Kidney (tissue), 14 donors: Measurements from ENCODE around the gene FMO5. TPM values are rescaled to one million over a fixed set of nuclear protein-coding genes. Genes with fewer than 3 reads are reported as not detected.
A peak's percentile ranks its signal among the peaks of the same experiment; 100 is the strongest.

ENCODE experiments used
- DNase-seq, 5 donors: peaks; one replicate each; pipeline ENCODE4 v3.0.0-alpha.2; 2013 to 2020
- FAIRE-seq: peaks from 2 replicates; lab custom pipeline; 2012; peaks lifted over from hg19 to GRCh38; lab: Jason Lieb, UNC
- H3K27ac ChIP-seq, 2 donors: one replicate each; pipeline ENCODE4 v1.7.0; 2013; ENCODE audit warnings: low read depth in 2 of 2, low read length in 2 of 2, inconsistent platforms in 1 of 2
- H3K27me3 ChIP-seq: one replicate; pipeline ENCODE4 v1.7.1; 2013; ENCODE audit warnings: low read length, inconsistent platforms; ENCODE audit not compliant: control insufficient read depth, insufficient read depth
- H3K36me3 ChIP-seq, 3 donors: one replicate each; pipeline versions ENCODE4 v1.7.0 to v1.7.1; 2013; ENCODE audit warnings: low read length in 3 of 3, control low read depth in 1 of 3, inconsistent platforms in 1 of 3; ENCODE audit not compliant: insufficient read depth in 3 of 3, control insufficient read depth in 2 of 3
- H3K4me1 ChIP-seq, 3 donors: one replicate each; pipeline versions ENCODE4 v1.7.0 to v1.7.1; 2013; ENCODE audit warnings: low read length in 3 of 3, inconsistent platforms in 1 of 3, low read depth in 1 of 3; ENCODE audit not compliant: control insufficient read depth in 2 of 3, insufficient read depth in 2 of 3
- H3K4me3 ChIP-seq, 3 donors: one replicate each; pipeline versions ENCODE4 v1.7.0 to v1.8.1; 2013; ENCODE audit warnings: low read length in 3 of 3, control low read depth in 1 of 3, inconsistent platforms in 1 of 3
- H3K9ac ChIP-seq, 3 donors: one replicate each; pipeline versions ENCODE4 v1.7.0 to v1.7.1; 2013; ENCODE audit warnings: low read length in 3 of 3, control low read depth in 1 of 3, inconsistent platforms in 1 of 3
- H3K9me3 ChIP-seq, 3 donors: one replicate each; pipeline versions ENCODE4 v1.7.0 to v1.7.1; 2013; ENCODE audit warnings: low read length in 3 of 3, control low read depth in 1 of 3, inconsistent platforms in 1 of 3; ENCODE audit not compliant: control insufficient read depth in 2 of 3, insufficient read depth in 1 of 3
- intact Hi-C: fragments of 100-400 bp; cut with DNase I; formaldehyde crosslinking; loops from one replicate; pipeline ENCODE4 v1.11.1; 2022
- polyA plus RNA-seq: library from polyadenylated mRNA; stranded (reverse); fragments of 350-450 nt; fragmentation: Illumina TruSeq; extraction: RNeasy Lipid Tissue Mini Kit (QIAGEN cat#74804); gene quantifications from one replicate; pipeline ENCODE4 v1.2.3, GENCODE V29; 2014; ENCODE audit warnings: low read depth, low replicate concordance; ENCODE audit not compliant: insufficient read depth
- total RNA-seq: library from RNA; stranded (reverse); fragmentation: NEBNext Ultra II Directional; extraction: Animal tissue kit (Norgen Biotek cat#: 25700); gene quantifications from one replicate; pipeline ENCODE4 v1.2.1, GENCODE V29; 2021
- TF ChIP-seq, protein P1 (sequence below): IDR thresholded peaks from 3 replicates; pipeline ENCODE4 v1.5.1; 2012; ENCODE audit warnings: mild to moderate bottlenecking, moderate library complexity, borderline replicate concordance; ENCODE audit not compliant: insufficient read depth; ENCODE audit errors: extremely low read depth
- donor health status: control.
- donor health status: control.
- donor health status: control.
- donor health status: control.
- donor health status: control.
- donor health status: DM: yes; HTN: yes; CAD: no.
- donor health status: Normal renal cell carcinoma (clear cell type).

FMO5 gene
- total and polyA plus RNA-seq, 2 donors from 2014 or later = 9.5 to 12.3 TPM

DNA sequence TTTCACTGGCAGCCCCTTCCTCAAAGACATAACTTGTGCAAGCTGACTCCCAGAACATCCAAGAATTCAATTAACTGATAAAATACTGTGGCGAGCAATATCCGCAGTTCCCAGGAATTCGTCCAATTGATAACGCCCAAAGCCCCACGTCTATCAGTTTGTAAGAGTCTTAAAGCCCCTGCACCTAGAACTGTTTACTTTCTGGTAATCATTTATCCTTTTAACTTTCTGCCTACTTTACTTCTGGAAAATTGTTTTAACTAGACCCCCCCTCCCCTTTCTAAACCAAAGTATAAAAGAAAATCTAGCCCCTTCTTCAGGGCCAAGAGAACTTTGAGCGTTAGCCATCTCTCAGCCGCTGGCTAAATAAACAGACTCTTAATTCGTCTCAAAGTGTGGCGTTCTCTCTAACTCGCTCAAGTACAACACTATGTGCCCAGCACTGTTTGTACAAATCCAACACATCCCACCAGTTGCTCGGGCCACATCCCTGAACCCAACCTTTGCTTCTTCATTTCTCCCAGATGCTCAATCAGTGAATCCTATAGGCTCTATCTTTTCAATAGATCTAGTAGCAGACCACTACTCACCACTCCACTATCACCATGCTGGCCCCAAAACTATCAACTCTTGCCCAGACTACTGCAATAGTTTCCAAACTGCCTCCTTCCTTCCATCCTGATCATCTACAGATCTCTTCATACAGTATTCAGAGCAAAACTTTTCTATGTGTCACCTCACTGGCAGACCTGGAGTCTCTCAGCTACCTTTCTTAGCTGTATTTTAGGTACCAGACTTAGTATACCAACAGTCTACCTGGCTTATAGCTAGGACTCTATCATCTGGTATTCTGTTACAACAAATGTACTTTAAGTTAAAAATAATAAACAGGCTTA, 14.0 kb upstream of the FMO5 start:
- peaks cover 3 to 12% (median 5%) of the 10 kb centered on the region in 3 donors for H3K4me1 ChIP-seq
- no peak for FAIRE-seq

DNA sequence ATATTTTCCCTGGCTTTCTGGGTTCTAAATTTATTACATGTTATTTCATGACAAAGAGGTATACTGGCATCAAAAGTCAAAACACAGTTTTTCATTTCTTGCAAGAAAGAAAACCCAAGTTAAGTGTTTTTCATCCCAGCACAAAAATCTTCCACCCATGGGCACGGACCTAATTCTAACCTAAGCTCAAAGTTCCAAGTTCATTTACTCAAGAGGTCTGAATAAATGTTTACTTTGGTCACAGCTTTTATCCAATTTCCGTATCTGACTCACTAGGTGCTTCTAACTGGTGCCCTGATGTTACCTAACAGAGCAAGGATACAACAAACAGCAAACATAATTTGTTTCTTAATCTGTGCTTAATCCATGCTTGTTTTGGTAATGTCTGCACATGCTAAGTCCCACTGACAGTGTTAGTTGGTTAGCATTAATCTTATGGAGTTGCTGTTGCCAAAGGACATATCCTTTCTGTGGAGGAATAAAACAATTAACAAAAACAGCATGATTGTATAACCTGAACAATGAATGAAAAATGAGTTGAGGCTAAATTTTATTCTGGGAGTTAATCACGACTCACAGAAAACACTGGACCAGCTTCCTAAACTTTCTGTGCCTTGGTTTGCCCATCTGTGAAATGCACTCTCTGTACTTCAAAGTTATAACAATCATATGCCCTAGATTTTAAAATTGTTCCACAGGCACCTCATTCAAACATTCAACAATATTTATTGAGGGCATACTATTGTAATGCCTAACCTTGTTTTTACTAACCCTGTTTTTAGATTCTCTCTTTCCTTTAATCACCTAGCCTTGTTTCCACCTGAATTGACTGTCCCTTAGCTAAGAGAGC, 13.1 kb upstream of the FMO5 start:
- H3K9ac ChIP-seq = no peak overlapping the region
- intact Hi-C loops = loop anchor here (5.0 kb wide), 1 partner anchor 61 kb away; no protein-coding TSS in a partner anchor
- TF ChIP-seq, protein P1, sequence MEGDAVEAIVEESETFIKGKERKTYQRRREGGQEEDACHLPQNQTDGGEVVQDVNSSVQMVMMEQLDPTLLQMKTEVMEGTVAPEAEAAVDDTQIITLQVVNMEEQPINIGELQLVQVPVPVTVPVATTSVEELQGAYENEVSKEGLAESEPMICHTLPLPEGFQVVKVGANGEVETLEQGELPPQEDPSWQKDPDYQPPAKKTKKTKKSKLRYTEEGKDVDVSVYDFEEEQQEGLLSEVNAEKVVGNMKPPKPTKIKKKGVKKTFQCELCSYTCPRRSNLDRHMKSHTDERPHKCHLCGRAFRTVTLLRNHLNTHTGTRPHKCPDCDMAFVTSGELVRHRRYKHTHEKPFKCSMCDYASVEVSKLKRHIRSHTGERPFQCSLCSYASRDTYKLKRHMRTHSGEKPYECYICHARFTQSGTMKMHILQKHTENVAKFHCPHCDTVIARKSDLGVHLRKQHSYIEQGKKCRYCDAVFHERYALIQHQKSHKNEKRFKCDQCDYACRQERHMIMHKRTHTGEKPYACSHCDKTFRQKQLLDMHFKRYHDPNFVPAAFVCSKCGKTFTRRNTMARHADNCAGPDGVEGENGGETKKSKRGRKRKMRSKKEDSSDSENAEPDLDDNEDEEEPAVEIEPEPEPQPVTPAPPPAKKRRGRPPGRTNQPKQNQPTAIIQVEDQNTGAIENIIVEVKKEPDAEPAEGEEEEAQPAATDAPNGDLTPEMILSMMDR = no peak
- H3K27me3 ChIP-seq = no peaks in the 10 kb centered on the region
- peaks cover 0 to 12% (median 5%) of the 10 kb centered on the region in 3 donors for H3K4me1 ChIP-seq
- no peak for FAIRE-seq
- no peak overlapping the region for H3K4me3 ChIP-seq
- H3K27ac ChIP-seq = peak overlapping the region in 1 of 2 donors; percentile 38
- no peaks in the 10 kb centered on the region for H3K36me3 ChIP-seq
- no peak for DNase-seq
- no peaks in the 10 kb centered on the region for H3K9me3 ChIP-seq

More for the DNA sequence above, 14.0 kb upstream of the FMO5 start:
- H3K27me3 ChIP-seq = no peaks in the 10 kb centered on the region
- TF ChIP-seq, protein P1 = no peak
- peak overlapping the region in 1 of 3 donors; percentile 38 for H3K4me3 ChIP-seq
- intact Hi-C loops = loop anchor here (5.0 kb wide), 1 partner anchor 62 kb away; no protein-coding TSS in a partner anchor
- H3K27ac ChIP-seq = peak overlapping the region in 1 of 2 donors; percentile 75
- H3K9ac ChIP-seq = no peak overlapping the region
- no peak for DNase-seq
- H3K9me3 ChIP-seq = no peaks in the 10 kb centered on the region
- H3K36me3 ChIP-seq = no peaks in the 10 kb centered on the region

DNA sequence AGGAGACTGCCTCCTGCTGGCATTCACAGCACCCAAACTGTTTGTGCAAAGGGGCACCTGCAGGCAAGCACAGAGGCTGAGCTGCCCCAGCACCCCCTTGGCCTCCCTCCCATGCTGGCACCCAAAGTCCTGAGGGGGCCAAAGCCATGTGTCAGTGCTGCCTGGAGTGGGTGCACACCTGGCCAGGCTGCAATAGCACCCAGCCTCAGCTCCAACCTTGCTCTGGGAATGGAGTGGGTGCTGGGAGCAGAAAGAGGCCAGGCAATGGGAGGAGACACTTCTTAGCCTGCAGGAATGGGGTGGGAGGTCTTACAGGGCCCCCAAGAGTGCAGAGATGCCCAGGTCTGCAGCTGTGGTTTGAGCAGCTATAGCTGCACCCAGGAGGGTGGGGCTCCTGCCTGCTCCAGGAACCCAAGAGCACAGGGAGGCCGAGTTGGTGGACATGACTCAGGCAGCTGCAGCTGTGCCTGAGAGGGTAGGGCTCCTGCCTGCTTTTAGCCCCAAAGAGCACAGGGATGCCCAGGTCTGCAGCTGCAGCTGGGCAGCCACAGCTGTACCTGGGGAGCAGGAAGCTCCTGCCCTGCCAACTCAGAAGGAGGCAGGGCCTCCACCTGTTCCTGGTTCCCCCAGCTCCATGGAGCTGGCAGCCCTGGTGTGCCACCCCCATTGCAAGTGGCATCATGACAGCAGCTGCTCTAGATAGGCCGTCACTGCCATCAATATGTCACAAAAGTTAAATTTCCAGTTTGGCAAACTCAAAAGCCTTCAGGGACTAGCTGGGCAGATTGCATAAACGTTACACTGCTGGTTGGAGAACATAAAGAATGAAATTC, 12.0 kb upstream of the FMO5 start:
- FAIRE-seq (no peak), DNase-seq (no peak)
- no peaks in the 10 kb centered on the region for H3K9me3 ChIP-seq
- H3K27ac ChIP-seq = no peak overlapping the region
- H3K9ac ChIP-seq = no peak overlapping the region
- intact Hi-C loops = loop anchor here (5.0 kb wide), 1 partner anchor 60 kb away; no protein-coding TSS in a partner anchor
- H3K27me3 ChIP-seq = no peaks in the 10 kb centered on the region
- H3K36me3 ChIP-seq = no peaks in the 10 kb centered on the region
- no peak overlapping the region for H3K4me3 ChIP-seq
- H3K4me1 ChIP-seq = peaks cover 0 to 10% (median 5%) of the 10 kb centered on the region in 3 donors
- TF ChIP-seq, protein P1 = no peak
